ENCODE data around the gene CHAC2.

The CHAC2 gene

DNA sequence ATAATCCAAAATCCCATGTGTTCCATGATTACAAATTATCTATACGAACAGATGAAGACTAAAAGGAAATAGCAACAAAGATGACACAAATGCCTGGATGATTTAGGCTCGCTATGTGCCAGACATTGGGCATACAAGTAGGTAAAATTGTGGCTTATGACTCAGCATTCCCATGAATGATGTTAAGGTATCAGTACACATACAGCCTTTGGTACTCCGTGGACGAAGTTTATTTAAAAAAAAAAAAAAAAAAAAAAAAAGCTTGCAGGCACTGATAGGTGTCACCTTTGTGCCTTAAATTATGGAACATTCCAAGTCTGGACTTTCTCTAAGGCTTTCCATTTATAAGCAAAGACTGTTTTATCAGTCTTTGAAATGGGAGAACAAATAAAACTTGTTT is 2.7 kb downstream of the CHAC2 start:
- in situ Hi-C loops (cut with HindIII; ENCODE audit: low sequenced_read_pairs) = no loop called here
- no peak for DNase-seq (ENCODE audit: low read depth)
- TF ChIP-seq, protein P1, sequence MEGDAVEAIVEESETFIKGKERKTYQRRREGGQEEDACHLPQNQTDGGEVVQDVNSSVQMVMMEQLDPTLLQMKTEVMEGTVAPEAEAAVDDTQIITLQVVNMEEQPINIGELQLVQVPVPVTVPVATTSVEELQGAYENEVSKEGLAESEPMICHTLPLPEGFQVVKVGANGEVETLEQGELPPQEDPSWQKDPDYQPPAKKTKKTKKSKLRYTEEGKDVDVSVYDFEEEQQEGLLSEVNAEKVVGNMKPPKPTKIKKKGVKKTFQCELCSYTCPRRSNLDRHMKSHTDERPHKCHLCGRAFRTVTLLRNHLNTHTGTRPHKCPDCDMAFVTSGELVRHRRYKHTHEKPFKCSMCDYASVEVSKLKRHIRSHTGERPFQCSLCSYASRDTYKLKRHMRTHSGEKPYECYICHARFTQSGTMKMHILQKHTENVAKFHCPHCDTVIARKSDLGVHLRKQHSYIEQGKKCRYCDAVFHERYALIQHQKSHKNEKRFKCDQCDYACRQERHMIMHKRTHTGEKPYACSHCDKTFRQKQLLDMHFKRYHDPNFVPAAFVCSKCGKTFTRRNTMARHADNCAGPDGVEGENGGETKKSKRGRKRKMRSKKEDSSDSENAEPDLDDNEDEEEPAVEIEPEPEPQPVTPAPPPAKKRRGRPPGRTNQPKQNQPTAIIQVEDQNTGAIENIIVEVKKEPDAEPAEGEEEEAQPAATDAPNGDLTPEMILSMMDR (IDR thresholded peaks at IDR 0.05; ENCODE audit: low read depth, low read length, missing control alignments) = no peak
- no peak overlapping the region for H3K4me3 ChIP-seq (ENCODE audit: low read depth, low read length)

DNA sequence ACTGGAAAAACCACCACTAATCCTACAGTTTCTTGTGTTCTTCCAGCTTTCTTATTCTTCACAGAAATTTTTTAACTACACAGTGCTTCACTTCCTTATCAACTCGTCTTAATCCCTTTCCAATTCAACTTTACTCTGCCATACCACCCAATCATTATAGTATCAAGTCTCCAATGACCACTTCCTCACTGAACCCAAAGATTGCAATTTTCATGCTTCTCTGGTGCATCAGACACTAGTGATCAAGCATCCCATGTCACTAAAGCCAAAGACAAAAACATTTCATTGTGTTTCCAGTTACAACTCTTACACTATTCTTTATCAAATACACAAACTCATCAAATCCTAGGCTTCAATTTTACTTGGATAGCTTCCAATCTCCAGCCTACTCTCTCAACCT is 9.5 kb downstream of the CHAC2 start:
- TF ChIP-seq, protein P1 (IDR thresholded peaks at IDR 0.05; ENCODE audit: low read depth, low read length, missing control alignments) = no peak
- in situ Hi-C loops (cut with HindIII; ENCODE audit: low sequenced_read_pairs) = no loop called here
- no peak overlapping the region for H3K4me3 ChIP-seq (ENCODE audit: low read depth, low read length)
- DNase-seq (ENCODE audit: low read depth) = no peak

DNA sequence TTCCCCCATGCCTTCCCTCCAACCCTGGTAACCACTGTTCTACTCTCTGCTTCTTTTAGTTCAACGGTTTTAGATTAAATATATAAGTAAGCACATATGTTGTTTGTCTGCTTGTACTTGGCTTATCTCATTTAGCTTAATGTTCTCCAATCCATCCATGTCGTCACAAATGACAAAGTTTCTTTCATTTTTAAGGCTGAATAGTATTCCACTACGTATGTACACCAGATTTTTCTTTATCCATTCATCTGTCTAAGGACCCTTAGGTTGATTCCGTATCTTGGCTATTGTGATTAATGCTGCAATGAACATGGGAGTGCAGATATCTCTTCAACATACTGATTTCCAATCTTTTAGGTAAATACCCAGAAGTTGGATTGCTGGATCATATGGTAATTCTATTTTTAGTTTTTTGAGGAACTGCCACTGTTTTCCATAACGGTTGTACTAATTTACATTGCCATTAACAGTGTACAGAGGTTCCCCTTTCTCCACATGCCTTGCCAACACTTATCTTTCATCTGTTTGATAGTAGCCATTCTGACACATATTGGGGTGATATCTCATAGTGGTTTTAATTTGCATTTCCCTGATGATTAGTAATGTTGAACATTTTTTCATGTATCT is 11.0 kb downstream of the CHAC2 start:
- TF ChIP-seq, protein P1 (IDR thresholded peaks at IDR 0.05; ENCODE audit: low read depth, low read length, missing control alignments) = no peak
- DNase-seq (ENCODE audit: low read depth) = no peak
- in situ Hi-C loops (cut with HindIII; ENCODE audit: low sequenced_read_pairs) = no loop called here
- H3K4me3 ChIP-seq (ENCODE audit: low read depth, low read length) = no peak overlapping the region

DNA sequence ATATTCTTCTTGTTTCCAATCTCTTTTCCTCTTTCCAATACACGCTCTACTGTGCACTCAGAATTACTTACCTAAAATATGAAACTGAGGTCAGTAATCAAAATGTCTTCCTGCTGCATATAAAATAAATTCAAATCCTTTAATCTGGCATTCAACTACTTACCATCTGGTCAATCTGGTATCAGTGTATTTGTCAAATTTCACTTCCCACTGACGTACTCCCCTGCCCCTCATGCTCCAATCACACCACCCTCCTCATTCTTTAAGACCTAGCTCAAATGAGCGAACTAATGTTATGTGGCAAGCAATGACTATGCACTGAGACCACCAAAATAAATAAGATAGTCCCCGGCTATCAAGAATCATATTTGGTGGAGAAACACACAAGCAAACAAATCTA is 12.5 kb downstream of the CHAC2 start:
- in situ Hi-C loops (cut with HindIII; ENCODE audit: low sequenced_read_pairs) = no loop called here
- DNase-seq (ENCODE audit: low read depth) = no peak
- TF ChIP-seq, protein P1 (IDR thresholded peaks at IDR 0.05; ENCODE audit: low read depth, low read length, missing control alignments) = no peak
- H3K4me3 ChIP-seq (ENCODE audit: low read depth, low read length) = no peak overlapping the region

DNA sequence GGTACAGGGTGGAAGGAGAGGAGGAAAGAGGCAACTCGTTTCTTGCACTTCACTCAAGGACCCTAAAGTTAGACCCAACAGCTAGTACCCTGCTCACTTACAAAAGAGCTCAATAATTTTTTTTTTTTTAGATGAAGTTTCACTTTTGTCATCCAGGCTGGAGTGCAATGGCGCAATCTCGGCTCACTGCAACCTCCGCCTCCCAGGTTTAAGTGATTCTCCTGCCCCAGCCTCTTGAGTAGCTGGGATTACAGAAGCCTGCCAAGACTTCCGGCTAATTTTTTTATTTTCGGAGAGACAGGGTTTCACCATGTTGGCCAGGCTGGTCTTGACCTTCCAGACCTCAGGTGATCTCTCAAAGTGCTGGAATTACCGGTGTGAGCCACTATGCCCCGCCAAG is 15.1 kb downstream of the CHAC2 start:
- no peak for DNase-seq (ENCODE audit: low read depth)
- in situ Hi-C loops (cut with HindIII; ENCODE audit: low sequenced_read_pairs) = no loop called here
- H3K4me3 ChIP-seq (ENCODE audit: low read depth, low read length) = no peak overlapping the region
- TF ChIP-seq, protein P1 (IDR thresholded peaks at IDR 0.05; ENCODE audit: low read depth, low read length, missing control alignments) = no peak

DNA sequence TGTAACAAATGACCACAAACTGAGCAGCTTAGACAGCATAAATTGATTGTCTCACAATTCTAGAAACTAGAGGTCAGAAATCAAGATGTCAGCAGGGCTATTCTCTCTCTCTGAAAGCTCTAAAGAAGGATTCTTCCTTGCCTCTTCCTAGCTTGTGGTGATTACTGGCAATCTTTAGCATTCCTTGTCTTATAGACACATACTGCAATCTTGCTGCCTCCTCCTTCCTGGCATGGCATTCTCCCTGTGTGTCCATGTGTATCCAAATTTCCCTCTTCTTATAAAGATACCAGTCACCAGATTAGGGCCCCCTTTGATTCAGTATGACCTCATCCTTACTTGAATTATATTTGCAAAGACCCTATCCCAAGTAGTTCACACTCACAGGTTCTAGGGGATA is 16.8 kb downstream of the CHAC2 start:
- in situ Hi-C loops (cut with HindIII; ENCODE audit: low sequenced_read_pairs) = no loop called here
- no peak for DNase-seq (ENCODE audit: low read depth)
- TF ChIP-seq, protein P1 (IDR thresholded peaks at IDR 0.05; ENCODE audit: low read depth, low read length, missing control alignments) = no peak
- H3K4me3 ChIP-seq (ENCODE audit: low read depth, low read length) = no peak overlapping the region

All from astrocyte of the cerebellum (primary cell).